ENCODE measurements around the gene ENTPD2. TPM values are rescaled to one million over a fixed set of nuclear protein-coding genes. Genes with fewer than 3 reads are reported as not detected.

Gene ENTPD2
- total and polyA plus RNA-seq, 9 of the 15 experiments (the other 6 are each of a cell fraction or from before 2014, with no cell fraction given) = 0.04 to 0.60 (median 0.14) TPM; not detected in 4

DNA sequence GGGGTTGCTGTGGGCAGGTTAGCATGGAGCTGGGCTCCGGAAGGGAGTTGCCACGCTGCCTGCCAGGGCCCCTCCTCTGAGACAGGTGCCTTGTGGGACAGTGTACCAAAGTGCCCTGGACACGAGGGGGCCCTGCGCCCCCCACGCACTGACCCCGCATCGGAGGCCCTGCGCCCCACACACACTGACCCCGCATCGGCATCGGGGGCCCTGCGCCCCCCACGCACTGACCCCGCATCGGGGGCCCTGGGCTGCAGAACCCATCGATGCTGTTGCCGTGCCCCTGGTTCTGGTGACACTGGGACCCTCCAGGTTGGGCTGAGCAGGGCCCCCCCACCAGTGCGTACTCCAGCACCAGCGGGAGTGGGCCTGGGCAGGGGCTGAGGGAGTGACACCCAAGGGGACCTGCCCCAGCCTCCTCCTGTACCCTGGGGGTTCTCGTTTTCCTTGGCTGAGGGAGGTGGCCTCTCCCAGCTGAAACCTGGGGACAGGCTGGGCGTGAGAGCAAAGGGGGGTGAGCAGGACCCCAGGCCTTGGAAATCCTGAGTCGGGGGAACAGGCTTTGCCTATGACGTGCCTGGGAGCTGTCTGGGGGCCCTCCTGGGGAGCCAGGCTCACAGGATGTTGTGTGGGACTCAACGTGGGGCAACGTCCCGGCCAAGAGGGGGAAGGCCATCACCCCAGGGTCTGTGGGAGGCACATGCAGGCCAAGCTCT, 9.6 kb upstream of the ENTPD2 start:
- peaks cover 7 to 45% of the 10 kb centered on the region in 2 experiments; a peak in 4 of 5 replicates for H3K4me1 ChIP-seq (replicated peaks in 1 of 2; ENCODE audit: control insufficient read depth in 2 of 2, insufficient read depth in 2 of 2, low read length in 2 of 2)
- no peak overlapping the region for H2AFZ ChIP-seq (ENCODE audit: low read depth, low read length)
- no peak; the same call in 2 of the 3 replicates for ATAC-seq
- H3K9ac ChIP-seq (ENCODE audit: insufficient read depth in 1 of 2, low read depth in 2 of 2, low read length in 2 of 2) = no peak overlapping the region
- H3K9me3 ChIP-seq (replicated peaks; ENCODE audit: control insufficient read depth, insufficient read depth, low read depth, low read length) = no peaks in the 10 kb centered on the region
- ChIA-PET POLR2A (interaction anchor here (1.1 kb wide), 1 partner anchor 8 kb away, joined by 5 read pairs; no protein-coding TSS in a partner anchor), CTCF (ENCODE audit: low intra/inter-chr PET ratio) (interaction anchor here (0.6 kb wide), 1 partner anchor 117 kb away, joined by 3 read pairs; no protein-coding TSS in a partner anchor)
- H3K4me3 ChIP-seq = no peak overlapping the region
- H3K79me2 ChIP-seq (ENCODE audit: control insufficient read depth, insufficient read depth, low read length) = peaks cover 13% of the 10 kb centered on the region
- no peak overlapping the region for H3K4me2 ChIP-seq (ENCODE audit: insufficient read depth, low read length)
- intact Hi-C loops (cut with micrococcal nuclease) = no loop called here
- H4K20me1 ChIP-seq (replicated peaks; ENCODE audit: control insufficient read depth, insufficient read depth, low read length) = peaks cover 15% of the 10 kb centered on the region
- FAIRE-seq = no peak
- WGBS (ENCODE audit: insufficient coverage, low coverage, missing lambda C conversion rate) = 85% methylated on average over 21 of the region's 26 CpGs
- H3K27me3 ChIP-seq (ENCODE audit: control insufficient read depth in 2 of 2, insufficient read depth in 2 of 2, low read length in 2 of 2) = no peaks in the 10 kb centered on the region
- H3K36me3 ChIP-seq (ENCODE audit: control insufficient read depth, insufficient read depth, low read length) = peaks cover 38% of the 10 kb centered on the region; the same call in 2 of the 3 replicates
- in situ Hi-C loops (cut with MboI) = no loop called here
- peaks cover 4% of the 10 kb centered on the region for H3K9me1 ChIP-seq (ENCODE audit: control insufficient read depth, insufficient read depth, low read length)
- no peak overlapping the region for H3K27ac ChIP-seq (ENCODE audit: extremely low read depth, low read depth, low read length)
- BruUV-seq (replicated peaks) = no TSS peak
- TF ChIP-seq, protein P1, sequence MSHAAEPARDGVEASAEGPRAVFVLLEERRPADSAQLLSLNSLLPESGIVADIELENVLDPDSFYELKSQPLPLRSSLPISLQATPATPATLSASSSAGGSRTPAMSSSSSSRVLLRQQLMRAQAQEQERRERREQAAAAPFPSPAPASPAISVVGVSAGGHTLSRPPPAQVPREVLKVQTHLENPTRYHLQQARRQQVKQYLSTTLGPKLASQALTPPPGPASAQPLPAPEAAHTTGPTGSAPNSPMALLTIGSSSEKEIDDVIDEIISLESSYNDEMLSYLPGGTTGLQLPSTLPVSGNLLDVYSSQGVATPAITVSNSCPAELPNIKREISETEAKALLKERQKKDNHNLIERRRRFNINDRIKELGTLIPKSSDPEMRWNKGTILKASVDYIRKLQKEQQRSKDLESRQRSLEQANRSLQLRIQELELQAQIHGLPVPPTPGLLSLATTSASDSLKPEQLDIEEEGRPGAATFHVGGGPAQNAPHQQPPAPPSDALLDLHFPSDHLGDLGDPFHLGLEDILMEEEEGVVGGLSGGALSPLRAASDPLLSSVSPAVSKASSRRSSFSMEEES (CRISPR knock-in tag; IDR thresholded peaks at IDR 0.05) = no peak
- TF ChIP-seq KDM2B (CRISPR knock-in tag; IDR thresholded peaks at IDR 0.05) (no peak), ZBTB34 (CRISPR knock-in tag; IDR thresholded peaks at IDR 0.05) (no peak), PYGO2 (tag; IDR thresholded peaks at IDR 0.05) (no peak), STAT5A (IDR thresholded peaks at IDR 0.05; ENCODE audit: borderline replicate concordance, low read length) (no peak), POLR2G (IDR thresholded peaks at IDR 0.05; ENCODE audit: low read depth, low read length) (peak; percentile 33; the same call in 1 of the 2 replicates), KLF1 (tag; IDR thresholded peaks at IDR 0.05) (no peak), TAF15 (IDR thresholded peaks at IDR 0.05; ENCODE audit: low read depth, low read length) (0 out of 2 replicates have a peak, but pooled peaks have one; percentile 4)
- no peak for DNase-seq (ENCODE audit: extremely low read depth in 1 of 4, low spot score in 3 of 4)

All from K562 (cell line).